ENCODE data around the gene ZNF532. TPM values are rescaled to one million over a fixed set of nuclear protein-coding genes. Genes with fewer than 3 reads are reported as not detected.

Gene ZNF532
- total RNA-seq, 4 donors from 2014 or later, result 54.7 to 124 (median 91.2) TPM

- intact Hi-C loops (cut with DNase I; ENCODE audit: low total_unique reads) (no loop called here), in situ Hi-C loops (cut with MboI; ENCODE audit: low sequenced_read_pairs in 4 of 4) (no loop called here)
- H3K9me3 ChIP-seq, result no peaks in the 10 kb centered on the region
- H3K4me3 ChIP-seq, result no peak overlapping the region
- H3K27me3 ChIP-seq, result no peaks in the 10 kb centered on the region
- H3K4me1 ChIP-seq, result peaks cover 6 to 20% of the 10 kb centered on the region in 2 donors
- H3K36me3 ChIP-seq, result peaks cover 0 to 7% of the 10 kb centered on the region in 2 donors
- TF ChIP-seq CTCF (IDR thresholded peaks at IDR 0.05 in 4 of 5, conservative IDR thresholded peaks at IDR 0.05 in 1 of 5) (no peak), POLR2A (IDR thresholded peaks at IDR 0.05) (no peak)
- DNase-seq (no peak), ATAC-seq (no peak)
- H3K27ac ChIP-seq, result no peak overlapping the region
These were observed 37.1 kb downstream of the ZNF532 start for GRCh38 chr18:58901783-58902182.

GRCh38 chr18:58902961-58903360 is 38.3 kb downstream of the ZNF532 start:
- H3K4me1 ChIP-seq, result peaks cover 6 to 17% of the 10 kb centered on the region in 2 donors
- H3K27ac ChIP-seq, result no peak overlapping the region
- DNase-seq (no peak), ATAC-seq (no peak)
- H3K27me3 ChIP-seq, result no peaks in the 10 kb centered on the region
- H3K4me3 ChIP-seq, result no peak overlapping the region
- peaks cover 0 to 7% of the 10 kb centered on the region in 2 donors for H3K36me3 ChIP-seq
- intact Hi-C loops (cut with DNase I; ENCODE audit: low total_unique reads) (no loop called here), in situ Hi-C loops (cut with MboI; ENCODE audit: low sequenced_read_pairs in 4 of 4) (no loop called here)
- H3K9me3 ChIP-seq, result no peaks in the 10 kb centered on the region
- TF ChIP-seq CTCF (IDR thresholded peaks at IDR 0.05 in 4 of 5, conservative IDR thresholded peaks at IDR 0.05 in 1 of 5) (no peak), POLR2A (IDR thresholded peaks at IDR 0.05) (no peak)

- Histone ChIP-seq H3K9me3 (no peaks in the 10 kb centered on the region), H3K27me3 (no peaks in the 10 kb centered on the region), H3K36me3 (peaks cover 0 to 4% of the 10 kb centered on the region in 2 donors), H3K4me1 (peaks cover 6 to 16% of the 10 kb centered on the region in 2 donors), H3K4me3 (no peak overlapping the region), H3K27ac (no peak overlapping the region)
- TF ChIP-seq CTCF (IDR thresholded peaks at IDR 0.05 in 4 of 5, conservative IDR thresholded peaks at IDR 0.05 in 1 of 5), result no peak
- no peak for TF ChIP-seq POLR2A (IDR thresholded peaks at IDR 0.05)
- DNase-seq, result no peak
- intact Hi-C loops (cut with DNase I; ENCODE audit: low total_unique reads), result no loop called here
- no peak for ATAC-seq
- in situ Hi-C loops (cut with MboI; ENCODE audit: low sequenced_read_pairs in 4 of 4), result no loop called here
These were observed 38.9 kb downstream of the ZNF532 start for GRCh38 chr18:58903533-58903932.

GRCh38 chr18:58905777-58906428 is 41.2 kb downstream of the ZNF532 start:
- H3K27me3 ChIP-seq, result no peaks in the 10 kb centered on the region
- H3K36me3 ChIP-seq, result no peaks in the 10 kb centered on the region
- no peak for DNase-seq
- H3K4me3 ChIP-seq, result no peak overlapping the region
- no peaks in the 10 kb centered on the region for H3K9me3 ChIP-seq
- H3K27ac ChIP-seq, result no peak overlapping the region
- in situ Hi-C loops (cut with MboI; ENCODE audit: low sequenced_read_pairs in 4 of 4) (no loop called here), intact Hi-C loops (cut with DNase I; ENCODE audit: low total_unique reads) (no loop called here)
- peaks cover 8 to 25% of the 10 kb centered on the region in 2 donors for H3K4me1 ChIP-seq
- ATAC-seq, result no peak
- no peak for TF ChIP-seq CTCF (IDR thresholded peaks at IDR 0.05 in 4 of 5, conservative IDR thresholded peaks at IDR 0.05 in 1 of 5)
- no peak for TF ChIP-seq POLR2A (IDR thresholded peaks at IDR 0.05)

GRCh38 chr18:58908006-58908405 is 43.3 kb downstream of the ZNF532 start:
- H3K4me1 ChIP-seq, result peaks cover 28 to 45% of the 10 kb centered on the region in 2 donors
- no peaks in the 10 kb centered on the region for H3K27me3 ChIP-seq
- intact Hi-C loops (cut with DNase I; ENCODE audit: low total_unique reads), result no loop called here
- ATAC-seq, result no peak
- no peak for DNase-seq
- in situ Hi-C loops (cut with MboI; ENCODE audit: low sequenced_read_pairs in 4 of 4), result no loop called here
- H3K27ac ChIP-seq, result no peak overlapping the region
- H3K4me3 ChIP-seq, result no peak overlapping the region
- TF ChIP-seq POLR2A (IDR thresholded peaks at IDR 0.05) (no peak), CTCF (IDR thresholded peaks at IDR 0.05 in 4 of 5, conservative IDR thresholded peaks at IDR 0.05 in 1 of 5) (no peak)
- H3K9me3 ChIP-seq, result no peaks in the 10 kb centered on the region
- no peaks in the 10 kb centered on the region for H3K36me3 ChIP-seq

All from gastrocnemius medialis (tissue), 4 donors.